ENCODE results near the gene CBX5.
"Not testable (repeated sequence)": the region's sequence is repeated elsewhere in the genome, so short reads cannot be mapped to it uniquely, and the experiment has no call there.

Gene CBX5

DNA sequence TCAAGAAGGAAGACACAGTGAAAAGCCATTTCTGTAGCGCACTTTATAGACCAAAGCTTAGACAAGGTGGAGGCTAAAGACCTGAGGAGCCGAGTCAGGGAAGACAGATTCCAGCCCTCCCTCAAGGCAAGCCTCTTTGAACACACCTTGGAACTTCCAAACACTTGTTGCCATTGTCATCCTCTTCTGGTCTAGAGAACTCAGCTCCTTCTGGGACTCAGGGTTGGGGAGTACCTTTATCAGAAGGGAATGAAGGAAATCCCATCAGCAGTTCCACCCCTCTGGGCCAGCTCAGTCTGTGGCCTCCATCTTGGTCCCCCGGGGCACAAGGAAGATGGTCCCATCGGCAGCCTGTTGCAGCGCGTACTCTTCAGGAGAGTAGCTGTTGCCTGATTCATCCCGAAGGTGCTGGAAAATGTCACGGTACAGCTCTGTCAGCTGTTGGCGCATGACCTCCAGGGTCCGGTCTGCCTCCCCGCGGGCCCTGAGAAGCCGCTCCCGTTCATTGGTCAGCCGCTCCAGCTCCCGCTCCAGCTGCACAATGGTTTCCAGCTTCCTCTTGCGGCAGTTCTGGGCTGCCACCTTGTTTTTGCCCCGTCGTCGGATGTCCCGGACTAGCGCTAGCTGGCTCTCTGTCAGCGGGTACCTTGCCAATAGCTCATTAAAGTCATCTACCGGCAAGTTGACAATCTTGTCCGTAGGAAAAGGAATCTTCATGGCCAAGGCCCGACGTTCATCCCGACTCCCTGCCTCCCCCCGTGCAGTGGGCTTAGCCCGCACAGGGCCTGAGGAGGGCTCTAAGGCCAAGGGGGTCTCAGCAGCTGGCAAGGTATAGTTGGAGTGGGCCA, 12.4 kb upstream of the CBX5 start:
- H3K4me3 ChIP-seq (ENCODE audit: low read depth, low read length): no peak overlapping the region
- DNase-seq (ENCODE audit: low read depth): no peak
- TF ChIP-seq, protein P1, sequence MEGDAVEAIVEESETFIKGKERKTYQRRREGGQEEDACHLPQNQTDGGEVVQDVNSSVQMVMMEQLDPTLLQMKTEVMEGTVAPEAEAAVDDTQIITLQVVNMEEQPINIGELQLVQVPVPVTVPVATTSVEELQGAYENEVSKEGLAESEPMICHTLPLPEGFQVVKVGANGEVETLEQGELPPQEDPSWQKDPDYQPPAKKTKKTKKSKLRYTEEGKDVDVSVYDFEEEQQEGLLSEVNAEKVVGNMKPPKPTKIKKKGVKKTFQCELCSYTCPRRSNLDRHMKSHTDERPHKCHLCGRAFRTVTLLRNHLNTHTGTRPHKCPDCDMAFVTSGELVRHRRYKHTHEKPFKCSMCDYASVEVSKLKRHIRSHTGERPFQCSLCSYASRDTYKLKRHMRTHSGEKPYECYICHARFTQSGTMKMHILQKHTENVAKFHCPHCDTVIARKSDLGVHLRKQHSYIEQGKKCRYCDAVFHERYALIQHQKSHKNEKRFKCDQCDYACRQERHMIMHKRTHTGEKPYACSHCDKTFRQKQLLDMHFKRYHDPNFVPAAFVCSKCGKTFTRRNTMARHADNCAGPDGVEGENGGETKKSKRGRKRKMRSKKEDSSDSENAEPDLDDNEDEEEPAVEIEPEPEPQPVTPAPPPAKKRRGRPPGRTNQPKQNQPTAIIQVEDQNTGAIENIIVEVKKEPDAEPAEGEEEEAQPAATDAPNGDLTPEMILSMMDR (IDR thresholded peaks at IDR 0.05; ENCODE audit: control insufficient read depth, extremely low read depth, insufficient read depth): no peak

- TF ChIP-seq, protein P1 (IDR thresholded peaks at IDR 0.05; ENCODE audit: control insufficient read depth, extremely low read depth, insufficient read depth): no peak
- H3K4me3 ChIP-seq (ENCODE audit: low read depth, low read length): no peak overlapping the region
- DNase-seq (ENCODE audit: low read depth): no peak
Observed at GRCh38 chr12:54287261-54288157, 7.6 kb upstream of the CBX5 start.

- TF ChIP-seq, protein P1 (IDR thresholded peaks at IDR 0.05; ENCODE audit: control insufficient read depth, extremely low read depth, insufficient read depth): no peak
- DNase-seq (ENCODE audit: low read depth): no peak
- no peak overlapping the region for H3K4me3 ChIP-seq (ENCODE audit: low read depth, low read length)
Observed at GRCh38 chr12:54286042-54287030, 6.4 kb upstream of the CBX5 start.

DNA sequence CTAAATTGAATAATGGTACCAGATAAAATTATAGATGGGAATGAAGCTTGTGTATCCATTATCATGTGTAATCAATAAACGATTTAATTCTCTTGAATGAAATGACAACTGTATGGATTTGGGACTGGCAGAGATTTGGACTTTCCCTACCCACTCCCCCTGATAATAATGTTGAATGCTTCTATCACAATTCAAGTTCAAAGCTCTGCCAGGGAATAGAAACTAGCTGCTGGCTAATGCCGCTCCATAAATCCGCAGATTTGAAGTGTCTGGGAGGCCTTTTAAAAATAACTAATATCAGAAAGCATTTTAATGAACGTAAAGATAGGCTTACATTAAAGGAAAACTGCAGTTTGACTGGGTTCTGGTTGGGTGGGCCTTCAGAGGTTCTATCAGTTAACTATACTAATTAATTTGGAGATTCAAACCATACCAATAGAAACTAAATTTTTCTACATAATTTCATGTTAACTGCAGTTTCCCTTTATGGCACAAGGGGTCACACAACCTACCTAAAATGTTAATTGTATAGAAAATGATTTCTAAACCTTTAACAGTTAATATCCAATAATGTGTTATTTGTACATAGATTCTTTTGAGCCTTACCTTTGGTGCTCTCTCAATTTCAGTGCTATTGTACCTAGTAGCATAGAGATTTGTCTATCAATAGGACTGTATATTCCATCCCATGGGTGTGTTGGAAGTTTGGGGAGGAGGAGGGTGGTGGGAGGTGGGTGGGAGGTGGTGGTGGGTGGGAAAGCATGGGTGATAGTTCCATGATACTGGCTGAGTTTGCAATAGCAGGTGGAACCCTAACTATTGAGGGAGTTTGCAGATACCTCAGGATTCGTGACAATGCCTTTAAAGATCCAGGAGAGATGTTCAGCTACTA, 5.5 kb upstream of the CBX5 start:
- no peak overlapping the region for H3K4me3 ChIP-seq (ENCODE audit: low read depth, low read length)
- TF ChIP-seq, protein P1 (IDR thresholded peaks at IDR 0.05; ENCODE audit: control insufficient read depth, extremely low read depth, insufficient read depth): peak; percentile 22; the same call in 1 of the 2 replicates
- no peak for DNase-seq (ENCODE audit: low read depth)

DNA sequence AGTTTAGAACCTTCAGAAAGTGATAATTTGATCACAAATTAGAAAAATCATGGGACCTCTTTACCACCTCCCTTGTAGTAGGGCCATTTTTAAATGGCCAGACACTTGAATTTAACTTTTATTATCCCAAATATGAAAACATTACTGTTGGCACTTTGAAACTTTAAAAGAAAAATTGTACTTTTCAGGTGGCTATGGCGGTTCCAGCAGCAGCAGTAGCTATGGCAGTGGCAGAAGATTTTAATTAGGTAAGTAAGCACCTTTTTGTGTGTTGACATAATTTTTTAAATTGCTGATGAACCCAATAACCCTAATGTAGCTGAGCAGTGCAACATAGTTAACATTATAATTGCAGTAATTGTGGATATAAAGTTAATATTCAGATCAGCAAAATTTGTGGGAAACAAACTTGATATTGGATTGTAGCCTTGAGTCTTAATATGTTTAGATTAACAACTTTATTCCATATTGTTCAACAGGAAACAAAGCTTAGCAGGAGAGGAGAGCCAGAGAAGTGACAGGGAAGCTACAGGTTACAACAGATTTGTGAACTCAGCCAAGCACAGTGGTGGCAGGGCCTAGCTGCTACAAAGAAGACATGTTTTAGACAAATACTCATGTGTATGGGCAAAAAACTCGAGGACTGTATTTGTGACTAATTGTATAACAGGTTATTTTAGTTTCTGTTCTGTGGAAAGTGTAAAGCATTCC, 4.3 kb upstream of the CBX5 start:
- H3K4me3 ChIP-seq (ENCODE audit: low read depth, low read length): peak overlapping the region; percentile 84
- DNase-seq (ENCODE audit: low read depth): not testable (repeated sequence)

DNA sequence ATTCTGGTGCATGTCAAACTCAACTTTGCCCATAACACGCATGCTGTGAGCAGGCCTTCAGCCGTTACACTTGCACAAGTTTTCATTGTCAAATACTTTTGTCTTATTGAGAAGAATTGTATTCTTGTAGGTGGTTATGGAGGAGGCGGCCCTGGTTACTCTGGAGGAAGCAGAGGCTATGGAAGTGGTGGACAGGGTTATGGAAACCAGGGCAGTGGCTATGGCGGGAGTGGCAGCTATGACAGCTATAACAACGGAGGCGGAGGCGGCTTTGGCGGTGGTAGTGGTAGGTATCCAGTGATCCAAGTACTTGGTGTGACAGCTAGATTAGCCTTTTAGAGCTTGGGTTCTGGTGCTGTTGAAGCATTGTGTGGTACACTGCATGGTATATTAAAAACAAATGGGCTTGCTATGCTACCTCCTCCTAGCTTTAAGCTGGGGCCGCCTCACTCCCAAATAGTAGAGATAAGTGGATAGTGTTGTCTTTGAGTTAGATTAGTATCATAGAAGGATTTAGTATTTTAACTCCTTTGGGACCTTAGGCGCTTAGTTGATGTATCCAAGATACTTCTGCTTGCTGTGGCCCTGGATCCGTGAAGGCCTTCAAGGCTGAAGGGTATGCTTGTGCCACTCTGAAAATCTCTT, 3.1 kb upstream of the CBX5 start:
- DNase-seq (ENCODE audit: low read depth): no peak
- peak overlapping the region; percentile 84 for H3K4me3 ChIP-seq (ENCODE audit: low read depth, low read length)
- TF ChIP-seq, protein P1 (IDR thresholded peaks at IDR 0.05; ENCODE audit: control insufficient read depth, extremely low read depth, insufficient read depth): no peak

DNA sequence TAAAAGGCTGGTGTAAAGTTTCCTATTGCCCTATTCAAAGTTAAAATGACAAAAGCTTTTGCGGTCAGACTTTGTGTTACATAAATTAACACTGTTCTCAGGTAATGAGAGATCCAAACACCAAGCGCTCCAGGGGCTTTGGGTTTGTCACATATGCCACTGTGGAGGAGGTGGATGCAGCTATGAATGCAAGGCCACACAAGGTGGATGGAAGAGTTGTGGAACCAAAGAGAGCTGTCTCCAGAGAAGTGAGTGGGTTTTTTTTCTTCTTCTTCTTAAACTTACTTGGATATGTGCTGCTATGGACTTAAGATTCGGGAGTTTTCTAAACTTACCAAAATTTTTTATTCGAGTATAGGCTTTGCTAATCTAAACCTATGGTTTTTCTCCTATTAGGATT, 1.8 kb upstream of the CBX5 start:
- DNase-seq (ENCODE audit: low read depth): not testable (repeated sequence)
- H3K4me3 ChIP-seq (ENCODE audit: low read depth, low read length): peak overlapping the region; percentile 84

- H3K4me3 ChIP-seq (ENCODE audit: low read depth, low read length): peak overlapping the region; percentile 84
- DNase-seq (ENCODE audit: low read depth): not testable (repeated sequence)
Observed at GRCh38 chr12:54281261-54281638, 1.3 kb upstream of the CBX5 start.
